Fibroblast of lung (primary cell): ENCODE data around the gene IL5RA.

Experiments used
- CTCF ChIP-seq, 2 donors: IDR thresholded peaks in 1 of 2; conservative IDR thresholded peaks in 1 of 2; 1 replicate in 1 of 2; 2 replicates in 1 of 2; pipeline ENCODE4 v1.5.1; 2011 to 2012; ENCODE audit warnings: low read length in 2 of 2, control low read depth in 1 of 2, inconsistent platforms in 1 of 2, low read depth in 1 of 2, mild to moderate bottlenecking in 1 of 2
- EZH2 ChIP-seq: IDR thresholded peaks from 2 replicates; pipeline ENCODE4 v1.5.1; 2012; ENCODE audit warnings: low read length, control low read depth, mild to moderate bottlenecking; ENCODE audit errors: missing control alignments

- TF ChIP-seq CTCF (conservative IDR thresholded peaks at IDR 0.05 in 1 of 2, IDR thresholded peaks at IDR 0.05 in 1 of 2; ENCODE audit: low read depth in 1 of 2, low read length in 2 of 2) (no peak), EZH2 (no peak)
Observed at GRCh38 chr3:3110299-3110630, at the start of gene IL5RA.
